GM12878 (cell line): ENCODE measurements around the gene SFN. TPM values are rescaled to one million over a fixed set of nuclear protein-coding genes. Genes with fewer than 3 reads are reported as not detected.

ENCODE experiments used
- ATAC-seq: fragments of 200-7000 bp; cut with Tn5 transposase; 3 replicates; pipeline ENCODE4 v1.9.1; 2020; ENCODE audit warnings: mild to moderate bottlenecking, moderate library complexity
- BruUV-seq: library from RNA; stranded (reverse); fragments of 400-500 nt; replicated peaks from 2 replicates; lab custom pipeline; 2021; lab: Mats Ljungman, UMichigan
- CTCF ChIA-PET: fragments of 300-600 bp; sonication (Branson Sonifier 250); formaldehyde crosslinking; extraction: SDS; loops from one replicate; lab custom pipeline; 2021; ENCODE audit warnings: inconsistent platforms; lab: Yijun Ruan, JAX
- POLR2A ChIA-PET: fragments of 350-600 bp; formaldehyde crosslinking; extraction: SDS; loops from one replicate; lab custom pipeline; 2021; ENCODE audit warnings: inconsistent platforms; lab: Charles Lee
- RAD21 ChIA-PET: fragments of 300-600 bp; sonication (Branson Sonifier 250); formaldehyde crosslinking; loops from one replicate; lab custom pipeline; 2023; ENCODE audit warnings: antibody characterized with exemption; ENCODE audit not compliant: unreplicated experiment; lab: Charles Lee
- SMC1A ChIA-PET: fragments of 300-600 bp; sonication (Branson Sonifier 250); formaldehyde crosslinking; loops from one replicate; lab custom pipeline; 2023; ENCODE audit not compliant: unreplicated experiment, uncharacterized antibody; lab: Charles Lee
- DNase-seq: peaks from one replicate; pipeline ENCODE4 v3.0.0-alpha.2; 2011; ENCODE audit warnings: low read depth, low spot score
- FAIRE-seq: peaks from 3 replicates; lab custom pipeline; 2011; peaks lifted over from hg19 to GRCh38; lab: Jason Lieb, UNC
- H2AFZ ChIP-seq: 2 replicates; pipeline ENCODE4 v1.6.0; 2011; ENCODE audit warnings: low read depth, low read length, control low read depth; ENCODE audit not compliant: control insufficient read depth
- H3K27ac ChIP-seq: 2 replicates; pipeline ENCODE4 v1.5.1; 2011; ENCODE audit warnings: control low read depth; ENCODE audit not compliant: control insufficient read depth, insufficient read depth
- H3K27me3 ChIP-seq, 2 experiments: replicated peaks in 1 of 2; 2 replicates each; pipeline versions ENCODE4 v1.6.0 to v1.6.1; 2011; ENCODE audit warnings: low read length in 1 of 2; ENCODE audit not compliant: control insufficient read depth in 2 of 2, insufficient read depth in 2 of 2
- H3K36me3 ChIP-seq, 2 experiments: 2 replicates each; pipeline ENCODE4 v1.5.1; 2011; ENCODE audit warnings: low read length in 1 of 2; ENCODE audit not compliant: control insufficient read depth in 2 of 2, insufficient read depth in 2 of 2
- H3K4me1 ChIP-seq: 2 replicates; pipeline ENCODE4 v1.6.1; 2011; ENCODE audit warnings: mild to moderate bottlenecking, low read length, moderate library complexity, mixed read lengths; ENCODE audit not compliant: control insufficient read depth, insufficient read depth
- H3K4me2 ChIP-seq: 2 replicates; pipeline ENCODE4 v1.6.0; 2011; ENCODE audit warnings: control low read depth; ENCODE audit not compliant: control insufficient read depth, insufficient read depth
- H3K4me3 ChIP-seq: fragments of 200-600 bp; sonication (generic); 2 replicates; pipeline ENCODE4 v1.5.1; 2016
- H3K79me2 ChIP-seq: 2 replicates; pipeline ENCODE4 v1.6.0; 2011; ENCODE audit warnings: low read length; ENCODE audit not compliant: control insufficient read depth, insufficient read depth
- H3K9ac ChIP-seq: 2 replicates; pipeline ENCODE4 v1.8.0; 2011; ENCODE audit warnings: low read length, control low read depth, mixed read lengths; ENCODE audit not compliant: control insufficient read depth, insufficient read depth
- H3K9me3 ChIP-seq: replicated peaks from 3 replicates; pipeline ENCODE4 v1.5.1; 2011; ENCODE audit warnings: mild to moderate bottlenecking, low read length; ENCODE audit not compliant: control insufficient read depth, insufficient read depth
- H4K20me1 ChIP-seq: 2 replicates; pipeline ENCODE4 v1.6.0; 2011; ENCODE audit not compliant: control insufficient read depth, insufficient read depth
- CBX5 ChIP-seq: sonication (generic); IDR thresholded peaks from 2 replicates; pipeline ENCODE4 v1.6.1; 2016; ENCODE audit warnings: low read depth, moderate library complexity, mild to moderate bottlenecking, inconsistent platforms
- CREM ChIP-seq: IDR thresholded peaks from 2 replicates; pipeline ENCODE4 v1.6.1; 2014; ENCODE audit warnings: antibody characterized with exemption, low read depth
- EP300 ChIP-seq, 2 experiments: fragments of 150-350 bp in 1 of 2; IDR thresholded peaks; 2 replicates each; pipeline ENCODE4 v1.6.1; 2011 to 2012; ENCODE audit warnings: low read depth in 2 of 2, low read length in 2 of 2, borderline replicate concordance in 1 of 2, improper control_type of control experiment in 1 of 2, inconsistent platforms in 1 of 2; ENCODE audit not compliant: control insufficient read depth in 1 of 2
- ESRRA ChIP-seq: IDR thresholded peaks from 2 replicates; pipeline ENCODE4 v1.6.1; 2012; ENCODE audit warnings: mild to moderate bottlenecking, low read length, improper control_type of control experiment
- GABPA ChIP-seq: IDR thresholded peaks from 2 replicates; pipeline ENCODE4 v1.6.1; 2014; ENCODE audit warnings: antibody characterized with exemption, low read depth, mild to moderate bottlenecking, inconsistent platforms
- KAT2A ChIP-seq: conservative IDR thresholded peaks from 2 replicates; pipeline ENCODE4 v1.6.1; 2011; ENCODE audit warnings: low read depth, low read length; ENCODE audit not compliant: control insufficient read depth
- KDM1A ChIP-seq: fragments of 200-600 bp; sonication (generic); IDR thresholded peaks from 2 replicates; pipeline ENCODE4 v1.6.1; 2016; ENCODE audit warnings: borderline replicate concordance
- MTA3 ChIP-seq: IDR thresholded peaks from 2 replicates; pipeline ENCODE4 v1.6.1; 2012; ENCODE audit warnings: low read length, inconsistent platforms, borderline replicate concordance
- MYB ChIP-seq: fragments of 150-350 bp; IDR thresholded peaks from 2 replicates; pipeline ENCODE4 v1.6.1; 2014; ENCODE audit warnings: mild to moderate bottlenecking, low read depth, low read length, borderline replicate concordance
- NR2C1 ChIP-seq: fragments of 450-650 bp; IDR thresholded peaks from 2 replicates; pipeline ENCODE4 v1.6.1; 2017; ENCODE audit warnings: antibody characterized with exemption, mild to moderate bottlenecking, moderate library complexity
- NRF1 ChIP-seq: conservative IDR thresholded peaks from 2 replicates; pipeline ENCODE4 v1.6.1; 2011; ENCODE audit warnings: mild to moderate bottlenecking, low read depth, low read length, improper control_type of control experiment
- PKNOX1 ChIP-seq: fragments of 450-650 bp; IDR thresholded peaks from 2 replicates; pipeline ENCODE4 v1.6.1; 2016; ENCODE audit warnings: mild to moderate bottlenecking
- SMARCA5 ChIP-seq: fragments of 450-650 bp; IDR thresholded peaks from 2 replicates; pipeline ENCODE4 v1.6.1; 2017; ENCODE audit warnings: mild to moderate bottlenecking
- SMC3 ChIP-seq: IDR thresholded peaks from 2 replicates; pipeline ENCODE4 v1.6.1; 2011; ENCODE audit warnings: low read length, improper control_type of control experiment, borderline replicate concordance
- ZSCAN29 ChIP-seq: fragments of 450-650 bp; IDR thresholded peaks from 2 replicates; pipeline ENCODE4 v1.6.1; 2017; ENCODE audit warnings: mild to moderate bottlenecking, moderate library complexity
- WGBS: methylation state at CpG from one replicate; pipeline ENCODE4 v1.1.6; 2016; ENCODE audit warnings: low lambda C conversion rate; ENCODE audit not compliant: insufficient replicate concordance, insufficient coverage; ENCODE audit errors: missing lambda C conversion rate; 5-methylcytosine and 5-hydroxymethylcytosine counted together
- in situ Hi-C: fragments of 300-500 bp; cut with MboI; formaldehyde crosslinking; loops from 9 replicates; pipeline ENCODE4 v1.14.3; 2018; ENCODE audit warnings: mixed read lengths
- intact Hi-C: fragments of 100-400 bp; cut with micrococcal nuclease; formaldehyde crosslinking; loops from one replicate; pipeline ENCODE4 v1.14.2; 2022; ENCODE audit not compliant: unreplicated experiment
- polyA plus RNA-seq, 11 experiments: library from polyadenylated mRNA; depleted of rRNA in 4 of 11; unstranded in 6 of 11; stranded (reverse) in 5 of 11; fragments of >200 nt; fragmentation: Nextera tagmentation in 4 of 11; fragmentation: Illumina TruSeq in 1 of 11; extraction: Ambion mirVana in 4 of 11; extraction: Trizol in 1 of 11; gene quantifications; 1 replicate in 1 of 11; 2 replicates in 10 of 11; pipeline versions ENCODE4 v1.2.1 to v1.2.3, GENCODE V29; 2011 to 2016; ENCODE audit warnings: inconsistent platforms in 2 of 11, missing spikeins in 2 of 11, low read depth in 1 of 11
- total RNA-seq, 4 experiments: library from RNA; depleted of rRNA in 3 of 4; stranded (reverse); fragments of >200 nt in 3 of 4; fragmentation: Illumina TruSeq in 1 of 4; extraction: Trizol in 1 of 4; gene quantifications; 2 replicates each; pipeline versions ENCODE4 v1.2.1 to v1.2.3, GENCODE V29; 2013 to 2021
- TF ChIP-seq, protein P1 (sequence below): fragments of 450-650 bp; IDR thresholded peaks from 2 replicates; pipeline ENCODE4 v1.6.1; 2017; ENCODE audit warnings: mild to moderate bottlenecking
- TF ChIP-seq, protein P2 (sequence below): fragments of 450-650 bp; formaldehyde crosslinking; IDR thresholded peaks from 2 replicates; pipeline ENCODE4 v1.4.0; 2020; ENCODE audit warnings: mild to moderate bottlenecking, moderate library complexity
- TF ChIP-seq, protein P3 (sequence below): IDR thresholded peaks from 2 replicates; pipeline ENCODE4 v1.6.1; 2012; ENCODE audit warnings: low read depth, low read length, improper control_type of control experiment

Gene SFN
- total and polyA plus RNA-seq, 10 of the 15 experiments (the other 5 are each of a cell fraction or from before 2014, with no cell fraction given) = 0.19 to 2.9 (median 1.0) TPM

DNA sequence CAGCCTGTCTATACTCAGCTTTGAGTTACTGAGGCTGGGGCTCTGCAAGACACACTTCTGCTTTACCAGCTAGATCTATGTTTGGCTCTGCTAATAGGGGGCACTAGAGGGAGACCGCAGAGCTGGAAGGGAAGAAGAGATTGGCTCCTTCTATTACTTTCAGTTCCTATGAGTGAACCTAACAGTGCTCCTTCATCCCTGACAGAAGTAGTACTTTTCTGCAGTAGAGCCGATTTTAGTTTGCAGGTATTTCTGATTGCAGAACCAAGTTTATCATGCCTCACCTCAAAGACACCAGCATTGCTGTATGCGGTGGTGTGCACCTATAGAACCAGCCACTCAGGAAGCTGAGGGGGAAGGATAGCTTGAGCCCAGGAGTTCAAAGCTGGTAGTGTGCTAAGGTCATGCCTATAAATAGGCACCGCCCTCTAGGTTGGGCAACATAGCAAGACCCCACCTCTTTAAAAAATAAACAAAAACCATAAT, 42.1 kb upstream of the SFN start:
- FAIRE-seq (peak; percentile 88), ATAC-seq (peak; percentile 100), DNase-seq (peak; percentile 77)
- Histone ChIP-seq H3K36me3 (no peaks in the 10 kb centered on the region), H3K27ac (peak overlapping the region; percentile 23), H3K9me3 (no peaks in the 10 kb centered on the region), H3K79me2 (no peaks in the 10 kb centered on the region), H3K4me3 (no peak overlapping the region), H3K4me2 (peak overlapping the region; percentile 70), H3K9ac (no peak overlapping the region), H3K4me1 (peaks cover 11% of the 10 kb centered on the region), H3K27me3 (no peaks in the 10 kb centered on the region), H4K20me1 (no peaks in the 10 kb centered on the region), H2AFZ (peak overlapping the region; percentile 35)
- intact Hi-C loops = no loop called here
- ChIA-PET RAD21 (interaction anchor here (0.6 to 2.7 kb wide), 14 partner anchors 9 to 219 kb away, joined by 3 to 43 read pairs (median 6); partner anchors contain the start of gene PIGV), POLR2A (interaction anchor here (0.5 to 3.1 kb wide), 13 partner anchors 8 to 196 kb away, joined by 3 to 32 read pairs (median 4); no protein-coding TSS in a partner anchor), SMC1A (interaction anchor here (0.5 to 3.3 kb wide), 19 partner anchors 11 to 238 kb away, joined by 3 to 57 read pairs (median 4); partner anchors contain the start of genes GPN2 and PIGV), CTCF (interaction anchor here (0.8 to 3.1 kb wide), 25 partner anchors 10 to 282 kb away, joined by 3 to 73 read pairs (median 6); partner anchors contain the start of genes PIGV and SFN)
- 1% methylated on average over 4 of the region's 4 CpGs for WGBS
- in situ Hi-C loops = no loop called here
- BruUV-seq = no TSS peak
- TF ChIP-seq SMC3 = peak; percentile 27; the same call in 1 of the 2 replicates
- TF ChIP-seq NRF1 = no peak
- peak; percentile 81; the same call in 1 of the 2 replicates for TF ChIP-seq SMARCA5
- TF ChIP-seq CBX5 = no peak
- TF ChIP-seq NR2C1 = no peak
- TF ChIP-seq, protein P1, sequence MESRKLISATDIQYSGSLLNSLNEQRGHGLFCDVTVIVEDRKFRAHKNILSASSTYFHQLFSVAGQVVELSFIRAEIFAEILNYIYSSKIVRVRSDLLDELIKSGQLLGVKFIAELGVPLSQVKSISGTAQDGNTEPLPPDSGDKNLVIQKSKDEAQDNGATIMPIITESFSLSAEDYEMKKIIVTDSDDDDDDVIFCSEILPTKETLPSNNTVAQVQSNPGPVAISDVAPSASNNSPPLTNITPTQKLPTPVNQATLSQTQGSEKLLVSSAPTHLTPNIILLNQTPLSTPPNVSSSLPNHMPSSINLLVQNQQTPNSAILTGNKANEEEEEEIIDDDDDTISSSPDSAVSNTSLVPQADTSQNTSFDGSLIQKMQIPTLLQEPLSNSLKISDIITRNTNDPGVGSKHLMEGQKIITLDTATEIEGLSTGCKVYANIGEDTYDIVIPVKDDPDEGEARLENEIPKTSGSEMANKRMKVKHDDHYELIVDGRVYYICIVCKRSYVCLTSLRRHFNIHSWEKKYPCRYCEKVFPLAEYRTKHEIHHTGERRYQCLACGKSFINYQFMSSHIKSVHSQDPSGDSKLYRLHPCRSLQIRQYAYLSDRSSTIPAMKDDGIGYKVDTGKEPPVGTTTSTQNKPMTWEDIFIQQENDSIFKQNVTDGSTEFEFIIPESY = no peak
- TF ChIP-seq, protein P2, sequence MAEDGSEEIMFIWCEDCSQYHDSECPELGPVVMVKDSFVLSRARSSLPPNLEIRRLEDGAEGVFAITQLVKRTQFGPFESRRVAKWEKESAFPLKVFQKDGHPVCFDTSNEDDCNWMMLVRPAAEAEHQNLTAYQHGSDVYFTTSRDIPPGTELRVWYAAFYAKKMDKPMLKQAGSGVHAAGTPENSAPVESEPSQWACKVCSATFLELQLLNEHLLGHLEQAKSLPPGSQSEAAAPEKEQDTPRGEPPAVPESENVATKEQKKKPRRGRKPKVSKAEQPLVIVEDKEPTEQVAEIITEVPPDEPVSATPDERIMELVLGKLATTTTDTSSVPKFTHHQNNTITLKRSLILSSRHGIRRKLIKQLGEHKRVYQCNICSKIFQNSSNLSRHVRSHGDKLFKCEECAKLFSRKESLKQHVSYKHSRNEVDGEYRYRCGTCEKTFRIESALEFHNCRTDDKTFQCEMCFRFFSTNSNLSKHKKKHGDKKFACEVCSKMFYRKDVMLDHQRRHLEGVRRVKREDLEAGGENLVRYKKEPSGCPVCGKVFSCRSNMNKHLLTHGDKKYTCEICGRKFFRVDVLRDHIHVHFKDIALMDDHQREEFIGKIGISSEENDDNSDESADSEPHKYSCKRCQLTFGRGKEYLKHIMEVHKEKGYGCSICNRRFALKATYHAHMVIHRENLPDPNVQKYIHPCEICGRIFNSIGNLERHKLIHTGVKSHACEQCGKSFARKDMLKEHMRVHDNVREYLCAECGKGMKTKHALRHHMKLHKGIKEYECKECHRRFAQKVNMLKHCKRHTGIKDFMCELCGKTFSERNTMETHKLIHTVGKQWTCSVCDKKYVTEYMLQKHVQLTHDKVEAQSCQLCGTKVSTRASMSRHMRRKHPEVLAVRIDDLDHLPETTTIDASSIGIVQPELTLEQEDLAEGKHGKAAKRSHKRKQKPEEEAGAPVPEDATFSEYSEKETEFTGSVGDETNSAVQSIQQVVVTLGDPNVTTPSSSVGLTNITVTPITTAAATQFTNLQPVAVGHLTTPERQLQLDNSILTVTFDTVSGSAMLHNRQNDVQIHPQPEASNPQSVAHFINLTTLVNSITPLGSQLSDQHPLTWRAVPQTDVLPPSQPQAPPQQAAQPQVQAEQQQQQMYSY (CRISPR knock-in tag) = no peak
- TF ChIP-seq ESRRA = no peak
- peak in 1 of 2 experiments; percentile 45; a peak in 1 of 4 replicates for TF ChIP-seq EP300 (IDR thresholded peaks at IDR 0.05; ENCODE audit: borderline replicate concordance in 1 of 2, control insufficient read depth in 1 of 2, low read depth in 2 of 2, low read length in 2 of 2)
- TF ChIP-seq MYB = no peak
- TF ChIP-seq, protein P3, sequence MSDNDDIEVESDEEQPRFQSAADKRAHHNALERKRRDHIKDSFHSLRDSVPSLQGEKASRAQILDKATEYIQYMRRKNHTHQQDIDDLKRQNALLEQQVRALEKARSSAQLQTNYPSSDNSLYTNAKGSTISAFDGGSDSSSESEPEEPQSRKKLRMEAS = no peak
- TF ChIP-seq KDM1A = no peak
- peak; percentile 40; the same call in 1 of the 2 replicates for TF ChIP-seq PKNOX1
- no peak for TF ChIP-seq CREM
- no peak for TF ChIP-seq KAT2A
- TF ChIP-seq ZSCAN29 = no peak
- 0 out of 2 replicates have a peak, but pooled peaks have one; percentile 28 for TF ChIP-seq MTA3
- no peak for TF ChIP-seq GABPA
